Effector memory CD8-positive, alpha-beta T cell (primary cell): ENCODE data around the gene SIK2.

Experiments
- ATAC-seq: fragments of 150-1000 bp; cut with Tn5 transposase; replicated peaks from 2 replicates; pipeline ENCODE4 v1.10.0; 2021; ENCODE audit warnings: mild to moderate bottlenecking, moderate library complexity
- DNase-seq, 3 experiments: peaks; one replicate each; pipeline ENCODE4 v3.0.0; 2021
- H3K27ac Mint-ChIP-seq, 2 donors: one replicate each; pipeline ENCODE4 v1.8.0; 2022; ENCODE audit warnings: mild to moderate bottlenecking in 2 of 2, mixed read lengths in 2 of 2, moderate library complexity in 2 of 2
- H3K27me3 Mint-ChIP-seq, 2 donors: one replicate each; pipeline ENCODE4 v1.8.0; 2022; ENCODE audit warnings: mixed read lengths in 2 of 2
- H3K36me3 Mint-ChIP-seq: one replicate; pipeline ENCODE4 v1.8.0; 2022; ENCODE audit warnings: mild to moderate bottlenecking, moderate library complexity, mixed read lengths; ENCODE audit not compliant: insufficient read depth
- H3K4me1 Mint-ChIP-seq, 2 donors: one replicate each; pipeline ENCODE4 v1.8.0; 2022; ENCODE audit warnings: low read depth in 2 of 2, mixed read lengths in 2 of 2
- H3K4me3 Mint-ChIP-seq, 2 donors: one replicate each; pipeline ENCODE4 v1.8.0; 2022; ENCODE audit warnings: mild to moderate bottlenecking in 2 of 2, mixed read lengths in 2 of 2, moderate library complexity in 2 of 2
- H3K9me3 Mint-ChIP-seq, 2 donors: one replicate each; pipeline ENCODE4 v1.8.0; 2022; ENCODE audit warnings: mixed read lengths in 2 of 2

The SIK2 gene

GRCh38 chr11:111589886-111590499, 12.3 kb upstream of the SIK2 start:
- DNase-seq (no peak), ATAC-seq (no peak)
- Mint-ChIP-seq H3K36me3 (no peaks in the 10 kb centered on the region), H3K27me3 (peaks cover 0 to 6% of the 10 kb centered on the region in 2 donors), H3K4me3 (no peak overlapping the region), H3K27ac (no peak overlapping the region), H3K9me3 (no peaks in the 10 kb centered on the region), H3K4me1 (no peaks in the 10 kb centered on the region)

DNA sequence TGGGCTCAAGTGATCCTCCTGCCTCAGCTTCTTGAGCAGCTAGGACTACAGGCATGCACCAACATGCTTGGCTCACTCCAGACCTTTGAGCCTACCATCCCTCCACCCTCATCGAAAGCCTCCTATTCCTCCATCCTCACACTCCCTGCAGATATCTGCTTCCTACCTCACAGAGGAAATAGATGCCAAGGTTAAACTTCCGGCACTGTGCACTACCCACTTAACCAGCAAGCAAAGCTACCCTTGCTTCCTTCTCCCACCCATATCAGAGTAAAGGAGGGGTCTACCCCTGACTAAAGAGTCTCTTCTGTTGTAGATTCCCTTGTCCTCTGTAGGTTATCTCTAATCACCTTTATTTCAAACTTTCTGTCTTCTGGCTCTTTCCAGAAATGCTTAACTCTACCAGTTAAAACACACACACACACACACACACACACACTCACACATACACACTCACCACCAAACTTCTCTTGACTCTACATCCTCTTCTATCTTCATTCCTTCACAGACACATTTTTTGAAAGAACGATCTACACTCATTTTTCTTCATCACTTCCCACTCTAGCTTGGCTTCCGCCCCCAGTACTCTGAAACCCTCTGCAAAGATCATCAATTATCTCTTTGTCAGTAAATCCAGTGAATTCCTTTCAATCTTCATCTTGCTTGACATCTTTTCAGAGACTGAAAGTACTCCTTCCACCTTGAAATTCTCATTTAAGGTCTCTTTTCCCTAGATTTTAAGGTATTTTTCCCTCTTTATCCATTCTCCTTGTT, 10.9 kb upstream of the SIK2 start:
- Mint-ChIP-seq H3K27ac (no peak overlapping the region), H3K27me3 (no peaks in the 10 kb centered on the region), H3K9me3 (no peaks in the 10 kb centered on the region), H3K4me1 (no peaks in the 10 kb centered on the region), H3K36me3 (no peaks in the 10 kb centered on the region), H3K4me3 (no peak overlapping the region)
- DNase-seq (no peak), ATAC-seq (no peak)

DNA sequence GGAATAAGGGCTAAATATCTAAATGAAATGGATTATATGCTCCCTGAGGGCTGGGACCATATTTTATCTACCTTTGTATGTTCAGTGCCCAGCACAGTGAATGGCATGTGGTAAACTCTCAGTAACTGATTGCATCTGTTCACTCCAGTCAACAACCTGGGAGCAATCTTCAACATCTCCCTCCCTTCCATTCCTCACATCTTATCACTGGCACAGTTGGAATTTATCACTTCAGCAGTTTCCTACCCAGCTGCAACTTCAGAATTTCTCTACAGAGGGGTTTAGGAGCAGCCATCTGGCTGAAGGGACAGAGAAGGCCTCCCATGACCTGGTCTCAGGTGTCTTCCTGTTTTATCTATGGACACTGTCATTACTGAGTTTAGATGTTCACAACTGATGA, 9.8 kb upstream of the SIK2 start:
- Mint-ChIP-seq H3K4me1 (no peaks in the 10 kb centered on the region), H3K36me3 (no peaks in the 10 kb centered on the region), H3K4me3 (no peak overlapping the region), H3K27me3 (no peaks in the 10 kb centered on the region), H3K27ac (no peak overlapping the region), H3K9me3 (no peaks in the 10 kb centered on the region)
- no peak for DNase-seq
- ATAC-seq = no peak

DNA sequence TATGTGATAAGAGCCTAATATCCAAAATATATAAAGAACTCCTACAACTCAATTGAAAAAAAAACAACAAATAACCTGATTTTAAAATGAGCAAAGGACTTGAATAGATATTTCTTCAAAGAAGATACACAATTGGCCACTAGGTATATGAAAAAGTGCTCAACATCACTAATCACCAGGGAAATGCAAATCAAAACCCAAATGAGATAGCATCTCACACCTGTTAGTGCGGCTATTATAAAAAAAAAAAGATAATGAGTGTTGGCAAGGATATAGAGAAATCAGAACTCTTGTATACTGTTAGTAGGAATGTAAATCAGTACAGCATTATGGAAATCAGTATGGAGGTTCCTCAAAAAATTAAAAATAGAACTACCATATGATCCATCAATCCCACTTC, 5.9 kb upstream of the SIK2 start:
- peak; percentile 19 for ATAC-seq
- H3K4me1 Mint-ChIP-seq = peaks cover 3 to 6% of the 10 kb centered on the region in 2 donors
- DNase-seq = no peak
- no peaks in the 10 kb centered on the region for H3K9me3 Mint-ChIP-seq
- H3K36me3 Mint-ChIP-seq = no peaks in the 10 kb centered on the region
- no peak overlapping the region for H3K4me3 Mint-ChIP-seq
- H3K27ac Mint-ChIP-seq = no peak overlapping the region
- no peaks in the 10 kb centered on the region for H3K27me3 Mint-ChIP-seq

- ATAC-seq (no peak), DNase-seq (no peak)
- Mint-ChIP-seq H3K36me3 (peaks cover 12% of the 10 kb centered on the region), H3K27ac (peak overlapping the region in 1 of 2 donors; percentile 56), H3K27me3 (no peaks in the 10 kb centered on the region), H3K9me3 (no peaks in the 10 kb centered on the region), H3K4me1 (peaks cover 8 to 12% of the 10 kb centered on the region in 2 donors), H3K4me3 (peak overlapping the region in 1 of 2 donors; percentile 51)
Observed at GRCh38 chr11:111598148-111598547, 4.1 kb upstream of the SIK2 start.

DNA sequence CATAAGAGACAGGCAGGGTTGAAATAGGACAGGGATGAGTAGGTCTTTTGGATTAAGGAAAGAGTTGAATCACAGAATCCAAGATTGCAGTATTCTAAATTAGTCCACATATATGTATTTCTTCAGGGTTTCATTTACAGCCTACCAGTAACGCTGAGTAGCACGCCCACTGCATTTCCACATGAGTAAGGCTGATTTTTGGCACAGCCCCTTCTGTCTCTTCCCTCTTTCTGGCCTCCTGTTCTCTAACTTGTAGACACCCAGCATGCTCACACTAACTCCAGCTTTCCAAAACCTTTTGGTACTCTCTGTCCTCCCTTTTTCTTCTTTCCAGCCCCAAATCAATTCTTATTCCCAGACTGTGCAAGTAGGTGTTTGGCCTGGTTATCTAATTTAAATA, 3.7 kb upstream of the SIK2 start:
- Mint-ChIP-seq H3K9me3 (no peaks in the 10 kb centered on the region), H3K36me3 (peaks cover 15% of the 10 kb centered on the region), H3K4me1 (peaks cover 12 to 16% of the 10 kb centered on the region in 2 donors), H3K4me3 (no peak overlapping the region), H3K27ac (peak overlapping the region in 1 of 2 donors; percentile 56), H3K27me3 (no peaks in the 10 kb centered on the region)
- DNase-seq = no peak
- ATAC-seq = no peak

- no peaks in the 10 kb centered on the region for H3K9me3 Mint-ChIP-seq
- peak overlapping the region; percentile 92 to 93 for H3K4me3 Mint-ChIP-seq
- H3K4me1 Mint-ChIP-seq = peaks cover 23 to 29% of the 10 kb centered on the region in 2 donors
- DNase-seq = no peak
- H3K36me3 Mint-ChIP-seq = peaks cover 22% of the 10 kb centered on the region
- ATAC-seq = no peak
- H3K27me3 Mint-ChIP-seq = no peaks in the 10 kb centered on the region
- H3K27ac Mint-ChIP-seq = peak overlapping the region; percentile 93 to 96
Observed at GRCh38 chr11:111601636-111601978, 642 bp upstream of the SIK2 start.

DNA sequence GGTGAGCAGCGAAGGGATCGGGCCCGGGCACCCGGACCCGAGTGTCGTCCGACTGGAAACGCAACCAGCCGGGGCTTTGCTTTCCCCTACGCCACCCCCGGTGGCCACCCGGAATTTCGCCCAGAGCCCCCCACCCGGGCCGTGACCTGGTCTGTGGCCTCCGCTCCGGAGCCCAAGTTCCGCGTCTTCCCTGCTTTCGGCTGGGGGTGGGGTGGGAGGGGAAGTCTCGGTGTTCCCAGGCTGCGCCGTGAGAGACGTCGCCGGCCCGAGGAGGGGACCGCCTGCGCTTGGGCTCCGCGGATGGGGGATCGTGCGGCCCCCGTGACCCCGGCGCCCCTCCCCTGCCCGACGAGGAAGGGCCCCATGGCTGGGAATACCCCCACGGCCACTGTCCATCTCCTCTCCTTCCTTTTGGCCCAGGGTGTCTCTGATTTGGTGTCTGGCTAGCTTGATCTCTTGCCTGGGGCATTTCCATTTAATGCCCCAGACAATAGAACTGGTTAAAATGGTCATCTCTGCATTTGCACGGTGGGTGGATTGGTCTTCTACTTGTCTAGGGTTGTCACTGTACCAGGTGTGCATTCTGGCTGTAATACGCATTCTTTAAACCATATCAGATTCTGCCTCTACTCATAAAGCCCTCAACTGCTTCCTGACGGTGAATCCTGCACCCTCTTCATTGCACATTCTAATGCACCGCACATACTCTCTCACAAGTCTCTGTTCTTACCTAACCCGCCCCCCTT, 789 bp downstream of the SIK2 start:
- Mint-ChIP-seq H3K9me3 (no peaks in the 10 kb centered on the region), H3K27me3 (no peaks in the 10 kb centered on the region), H3K27ac (peak overlapping the region; percentile 93 to 96), H3K4me1 (peaks cover 20 to 24% of the 10 kb centered on the region in 2 donors), H3K4me3 (peak overlapping the region; percentile 92 to 93), H3K36me3 (peaks cover 22% of the 10 kb centered on the region)
- ATAC-seq (no peak), DNase-seq (peak; percentile 7 to 16 (median 14))

GRCh38 chr11:111603611-111604130, 1.4 kb downstream of the SIK2 start:
- Mint-ChIP-seq H3K9me3 (no peaks in the 10 kb centered on the region), H3K4me3 (peak overlapping the region; percentile 92 to 93), H3K4me1 (peaks cover 20 to 22% of the 10 kb centered on the region in 2 donors), H3K27me3 (no peaks in the 10 kb centered on the region), H3K27ac (peak overlapping the region; percentile 93 to 96), H3K36me3 (peaks cover 22% of the 10 kb centered on the region)
- no peak for DNase-seq
- ATAC-seq = no peak

- peak overlapping the region; percentile 92 to 93 for H3K4me3 Mint-ChIP-seq
Observed at GRCh38 chr11:111604392-111605009, 2.3 kb downstream of the SIK2 start.

DNA sequence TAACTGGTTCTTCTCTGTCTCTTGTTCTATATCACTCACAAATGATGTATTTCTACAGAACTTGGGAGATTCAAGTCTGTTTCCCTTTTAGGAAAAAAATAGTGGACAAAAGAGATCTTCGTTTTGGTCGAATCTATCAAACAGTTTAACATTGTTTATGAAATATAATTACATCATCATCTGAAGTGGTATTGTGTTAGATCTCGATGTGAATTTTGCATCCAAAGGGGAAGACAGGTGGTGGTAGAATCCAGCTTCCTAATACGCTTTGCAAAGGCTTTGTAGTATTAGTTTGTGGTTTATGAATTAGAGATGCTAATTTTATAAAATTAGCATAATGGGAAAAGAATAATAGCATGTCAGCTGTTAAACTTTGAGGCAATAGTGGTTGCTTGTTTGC, 3.4 kb downstream of the SIK2 start:
- H3K9me3 Mint-ChIP-seq = no peaks in the 10 kb centered on the region
- DNase-seq (no peak), ATAC-seq (no peak)
- peaks cover 20 to 22% of the 10 kb centered on the region in 2 donors for H3K4me1 Mint-ChIP-seq
- no peak overlapping the region for H3K27ac Mint-ChIP-seq
- H3K4me3 Mint-ChIP-seq = no peak overlapping the region
- H3K36me3 Mint-ChIP-seq = peaks cover 31% of the 10 kb centered on the region
- no peaks in the 10 kb centered on the region for H3K27me3 Mint-ChIP-seq

More at GRCh38 chr11:111604392-111605009, 2.3 kb downstream of the SIK2 start:
- H3K36me3 Mint-ChIP-seq = peaks cover 27% of the 10 kb centered on the region
- ATAC-seq (no peak), DNase-seq (no peak)
- H3K27ac Mint-ChIP-seq = peak overlapping the region in 1 of 2 donors; percentile 96
- no peaks in the 10 kb centered on the region for H3K9me3 Mint-ChIP-seq
- no peaks in the 10 kb centered on the region for H3K27me3 Mint-ChIP-seq
- peaks cover 20 to 22% of the 10 kb centered on the region in 2 donors for H3K4me1 Mint-ChIP-seq

- no peak overlapping the region for H3K4me3 Mint-ChIP-seq
- no peak overlapping the region for H3K27ac Mint-ChIP-seq
- no peak for ATAC-seq
- H3K4me1 Mint-ChIP-seq = peaks cover 16 to 18% of the 10 kb centered on the region in 2 donors
- H3K9me3 Mint-ChIP-seq = no peaks in the 10 kb centered on the region
- no peak for DNase-seq
- H3K36me3 Mint-ChIP-seq = peaks cover 27% of the 10 kb centered on the region
- H3K27me3 Mint-ChIP-seq = no peaks in the 10 kb centered on the region
Observed at GRCh38 chr11:111606986-111607385, 4.7 kb downstream of the SIK2 start.

DNA sequence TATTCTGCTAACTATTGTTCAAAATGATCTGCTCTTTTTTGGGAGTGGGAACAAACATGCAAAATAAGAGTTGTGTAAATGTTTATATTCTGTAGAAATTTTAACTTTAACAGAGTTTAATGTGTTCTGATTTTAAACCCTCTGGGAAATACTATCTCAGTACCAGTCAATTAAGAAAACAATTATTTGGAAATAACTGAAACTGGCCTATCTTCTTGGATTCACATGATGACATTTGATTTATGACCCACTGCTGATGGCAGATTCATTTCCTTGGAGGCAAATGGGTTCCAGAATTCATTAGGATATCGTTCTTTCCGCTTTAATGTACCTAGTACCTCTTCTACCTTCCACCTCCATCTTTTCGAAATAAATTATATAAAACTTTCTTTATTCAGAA, 5.5 kb downstream of the SIK2 start:
- Mint-ChIP-seq H3K4me3 (no peak overlapping the region), H3K27ac (no peak overlapping the region), H3K36me3 (peaks cover 22% of the 10 kb centered on the region), H3K9me3 (no peaks in the 10 kb centered on the region), H3K4me1 (peaks cover 16 to 18% of the 10 kb centered on the region in 2 donors), H3K27me3 (no peaks in the 10 kb centered on the region)
- DNase-seq (no peak), ATAC-seq (no peak)
